Muscle of arm (tissue), 12 donors: ENCODE results near the gene GARIN5A. TPM values are rescaled to one million over a fixed set of nuclear protein-coding genes. Genes with fewer than 3 reads are reported as not detected.

Experiments used
- DNase-seq: peaks from one replicate; pipeline ENCODE4 v3.0.0-alpha.2; 2013
- polyA plus RNA-seq, 12 donors: library from polyadenylated mRNA; unstranded; fragments of 120-200 nt; gene quantifications; one replicate each; pipeline ENCODE4 v1.2.1, GENCODE V29; 2013; ENCODE audit not compliant: insufficient read length in 12 of 12

The GARIN5A gene
- polyA plus RNA-seq, 12 donors, result 2.4 to 6.8 (median 3.9) TPM; not detected in 2

DNA sequence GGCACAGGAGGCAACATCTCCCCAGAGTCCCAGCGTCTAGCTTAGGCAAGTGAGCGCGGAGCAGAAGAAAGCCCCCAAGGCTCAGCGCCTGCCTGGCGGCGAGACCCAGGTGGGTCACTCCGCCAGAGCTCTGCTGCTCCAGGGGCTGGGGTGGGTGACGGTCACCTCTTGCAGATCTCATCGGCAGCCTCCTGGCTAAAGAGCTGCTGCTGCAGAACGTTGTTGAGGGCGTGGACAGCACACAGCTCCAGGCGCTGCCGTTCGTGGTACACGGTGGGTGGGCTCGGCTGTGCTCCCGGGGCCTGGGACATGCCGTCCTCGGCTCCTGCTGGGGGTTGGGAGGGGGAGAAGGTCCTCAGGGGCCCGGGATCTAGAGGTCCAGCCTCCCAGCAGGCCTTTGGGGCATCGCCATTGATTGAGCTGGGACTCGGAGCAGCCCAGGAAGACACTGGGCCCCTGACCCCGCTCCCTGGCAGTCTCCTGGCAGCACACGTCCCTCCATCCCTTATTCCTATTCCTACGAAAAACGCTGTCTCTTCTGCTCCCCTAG lies 33.5 kb upstream of the GARIN5A start:
- no peak for DNase-seq

DNA sequence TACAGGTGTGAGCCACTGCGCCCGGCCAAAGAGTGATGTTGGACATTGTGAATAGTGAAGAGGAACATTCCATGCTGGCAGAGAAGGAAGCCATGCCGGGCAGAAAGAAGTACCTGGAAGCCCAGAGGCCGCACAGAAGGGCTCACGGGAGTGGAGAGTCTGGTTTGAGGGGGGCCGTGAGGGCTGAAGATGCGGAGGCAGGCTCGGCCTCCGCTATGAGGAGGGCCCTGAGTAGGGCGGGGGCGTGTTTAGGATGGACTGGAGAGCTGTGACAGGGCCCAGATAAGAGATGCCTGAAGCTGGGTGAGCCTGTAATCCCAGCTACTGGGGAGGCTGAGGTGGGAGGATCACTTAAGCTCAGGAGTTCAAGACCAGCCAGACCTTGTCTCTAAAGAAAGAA lies 32.7 kb upstream of the GARIN5A start:
- DNase-seq, result no peak

DNA sequence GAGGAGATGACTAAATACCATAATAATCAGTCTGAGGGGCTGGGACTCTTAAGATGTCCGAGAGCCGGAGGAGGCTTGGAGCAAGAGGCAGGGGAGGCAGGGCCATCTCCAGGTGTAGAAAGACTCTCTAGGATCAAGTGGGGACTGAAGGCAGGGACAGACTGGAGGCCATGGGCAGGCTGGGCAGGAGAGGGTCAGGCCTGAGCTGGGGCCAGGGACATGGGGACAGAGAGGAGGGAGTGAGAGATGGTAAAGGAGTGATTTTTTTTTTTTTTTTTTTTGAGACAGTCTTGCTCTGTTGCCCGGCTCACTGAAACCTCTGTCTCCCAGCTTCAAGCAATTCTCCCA lies 32.2 kb upstream of the GARIN5A start:
- no peak for DNase-seq

DNA sequence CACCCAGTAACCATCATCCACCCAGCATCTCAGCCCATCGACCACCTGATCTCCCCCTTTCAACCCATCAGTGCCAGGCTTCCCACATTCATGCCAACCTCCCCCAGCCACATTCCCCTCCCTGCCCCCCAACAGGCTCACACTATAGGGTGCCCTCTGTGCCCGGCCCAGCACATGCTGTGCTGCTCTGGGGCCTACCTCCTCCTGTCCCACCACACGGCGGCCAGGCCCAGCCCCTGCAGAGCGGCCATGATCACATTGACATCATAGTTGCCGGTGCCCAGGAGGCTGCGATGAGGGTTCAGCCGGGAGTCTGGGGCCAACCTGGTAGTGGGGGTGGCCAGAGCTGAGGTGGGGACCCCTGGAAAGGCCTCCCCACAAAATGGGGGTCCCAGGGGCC lies 30.7 kb upstream of the GARIN5A start:
- DNase-seq, result no peak

DNA sequence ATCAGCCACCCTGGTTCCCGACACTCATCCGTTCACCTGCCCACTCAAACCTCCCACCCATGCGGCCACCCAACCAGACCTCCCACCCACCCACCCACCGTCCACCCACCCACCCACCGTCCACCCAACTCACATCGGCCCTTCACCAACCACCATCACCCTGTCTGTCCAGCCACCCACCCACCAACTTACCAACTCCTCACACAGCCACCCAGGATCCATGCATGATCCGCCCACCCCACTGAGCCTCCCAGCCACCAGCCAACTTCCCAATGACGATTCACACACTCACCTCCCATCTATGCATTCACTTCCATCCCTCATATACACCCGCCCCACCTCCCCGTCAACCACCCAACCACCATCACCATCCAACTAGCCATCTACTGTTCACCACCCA lies 30.1 kb upstream of the GARIN5A start:
- DNase-seq, result no peak

DNA sequence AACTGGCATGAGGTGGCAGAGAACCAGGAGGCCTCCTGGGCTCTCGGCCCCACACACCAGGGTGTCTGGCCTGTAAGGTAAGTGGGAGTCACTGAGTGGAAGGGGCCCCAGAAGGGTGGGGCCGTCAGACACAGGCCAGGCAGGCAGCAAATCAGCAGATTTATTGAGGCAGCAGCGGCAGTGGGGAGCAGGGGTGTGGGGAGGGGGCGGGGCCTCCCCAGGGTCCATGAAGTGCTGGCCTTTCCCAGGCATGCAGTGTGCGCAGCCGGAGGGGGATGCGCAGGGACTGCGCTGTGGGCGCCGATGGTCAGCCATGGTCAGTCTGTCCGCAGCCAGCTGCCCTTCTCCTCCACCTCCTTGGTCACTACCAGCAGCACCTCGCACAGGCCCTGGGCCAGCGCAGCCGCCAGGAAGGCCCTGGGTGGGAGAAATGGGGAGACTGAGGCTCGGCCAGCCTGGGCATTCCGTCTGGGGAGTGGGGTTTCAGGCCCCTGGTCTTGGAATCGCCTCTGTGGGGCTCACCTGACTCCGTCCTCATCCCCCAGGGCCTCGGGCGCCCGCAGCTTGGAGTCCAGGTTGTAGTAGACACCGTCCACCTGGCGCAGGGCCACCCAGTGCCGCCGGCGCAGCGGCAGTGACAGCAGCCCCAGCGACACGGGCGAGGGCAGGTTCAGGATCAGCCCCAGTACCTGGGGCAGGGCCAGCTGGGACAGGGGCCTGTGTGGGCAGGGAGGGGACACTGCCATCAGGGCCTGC lies 29.4 kb upstream of the GARIN5A start:
- DNase-seq, result no peak

DNA sequence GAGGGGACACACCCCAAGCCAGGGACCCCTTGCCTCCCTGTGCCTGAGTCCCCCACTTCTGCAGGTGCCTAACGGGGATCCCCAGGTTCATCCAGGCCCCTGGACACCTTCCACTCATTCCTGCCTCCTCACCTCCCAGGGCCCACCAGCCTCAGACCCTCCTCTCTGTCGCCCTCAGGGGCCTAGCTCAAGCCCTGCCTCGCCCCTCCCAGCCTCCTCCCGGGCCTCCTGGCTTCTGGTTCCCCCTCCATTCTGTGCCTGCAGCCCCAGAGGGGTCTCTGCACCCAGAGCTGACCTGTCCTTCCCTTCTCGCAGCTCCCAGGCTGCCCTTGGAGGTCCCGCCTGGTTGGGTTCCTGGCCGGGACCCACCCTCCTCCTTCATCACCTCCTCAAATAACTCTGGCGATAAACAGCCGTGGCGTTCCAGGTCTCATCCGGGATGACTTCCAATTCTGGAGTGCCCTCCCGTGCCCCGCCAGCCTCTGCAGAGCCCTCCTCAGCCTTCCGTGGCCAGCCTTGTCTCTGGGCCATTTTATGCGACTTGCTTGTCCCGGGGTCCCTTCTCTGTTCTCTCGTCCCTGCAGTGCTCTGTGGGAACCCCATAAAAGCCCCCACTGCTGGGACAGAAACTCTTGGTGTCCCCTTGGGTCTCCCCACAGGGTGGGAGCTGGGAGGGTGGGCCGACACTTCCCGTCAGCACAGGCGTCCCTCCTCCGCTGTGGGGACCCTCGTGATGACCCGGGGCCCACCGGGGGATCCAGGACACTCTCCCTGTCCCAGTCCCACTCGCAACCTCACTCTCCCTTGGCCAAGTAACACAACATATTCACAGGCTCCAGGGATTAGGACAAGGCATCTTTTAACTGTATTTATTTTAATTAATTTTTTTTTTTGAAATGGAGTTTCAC lies 25.2 kb upstream of the GARIN5A start:
- DNase-seq, result no peak

DNA sequence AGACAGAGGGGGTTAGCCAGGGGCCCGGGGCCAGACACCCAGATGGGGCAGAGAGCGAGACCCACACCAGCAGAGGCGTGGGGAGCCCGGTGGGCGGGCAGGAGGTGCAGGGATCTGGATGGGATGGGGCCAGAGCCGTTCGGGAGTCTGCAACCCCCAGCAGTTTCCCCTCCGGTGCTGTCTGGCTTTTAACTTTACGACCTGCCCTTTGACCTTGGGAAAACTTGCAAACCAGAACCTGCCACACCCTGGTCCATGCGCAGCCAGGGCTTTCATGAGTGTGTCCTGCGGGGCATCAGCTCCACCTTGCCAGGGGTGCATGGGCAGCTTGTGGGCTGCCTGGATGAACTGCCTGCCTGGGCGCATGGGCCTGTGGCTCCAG lies 24.5 kb upstream of the GARIN5A start:
- no peak for DNase-seq

DNA sequence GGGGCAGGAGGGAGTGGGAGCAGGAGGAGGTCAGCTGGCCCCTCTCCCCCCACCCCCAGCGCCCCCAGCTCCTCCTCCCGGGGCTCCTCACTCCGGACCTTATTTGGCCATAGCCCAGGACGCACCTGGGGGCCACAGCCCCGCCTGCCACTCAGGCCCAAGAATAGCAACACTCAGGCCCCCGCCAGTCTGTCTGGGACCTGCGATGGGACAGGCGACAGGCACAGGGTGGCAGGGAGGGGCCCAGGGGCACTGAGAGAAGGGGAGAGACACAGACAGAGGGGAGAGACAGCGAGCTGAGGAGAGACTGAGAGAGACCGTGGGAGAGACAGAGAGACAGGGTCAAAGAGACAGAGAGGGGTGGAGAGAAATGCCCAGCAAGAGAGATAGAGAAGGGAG lies 24.1 kb upstream of the GARIN5A start:
- no peak for DNase-seq

DNA sequence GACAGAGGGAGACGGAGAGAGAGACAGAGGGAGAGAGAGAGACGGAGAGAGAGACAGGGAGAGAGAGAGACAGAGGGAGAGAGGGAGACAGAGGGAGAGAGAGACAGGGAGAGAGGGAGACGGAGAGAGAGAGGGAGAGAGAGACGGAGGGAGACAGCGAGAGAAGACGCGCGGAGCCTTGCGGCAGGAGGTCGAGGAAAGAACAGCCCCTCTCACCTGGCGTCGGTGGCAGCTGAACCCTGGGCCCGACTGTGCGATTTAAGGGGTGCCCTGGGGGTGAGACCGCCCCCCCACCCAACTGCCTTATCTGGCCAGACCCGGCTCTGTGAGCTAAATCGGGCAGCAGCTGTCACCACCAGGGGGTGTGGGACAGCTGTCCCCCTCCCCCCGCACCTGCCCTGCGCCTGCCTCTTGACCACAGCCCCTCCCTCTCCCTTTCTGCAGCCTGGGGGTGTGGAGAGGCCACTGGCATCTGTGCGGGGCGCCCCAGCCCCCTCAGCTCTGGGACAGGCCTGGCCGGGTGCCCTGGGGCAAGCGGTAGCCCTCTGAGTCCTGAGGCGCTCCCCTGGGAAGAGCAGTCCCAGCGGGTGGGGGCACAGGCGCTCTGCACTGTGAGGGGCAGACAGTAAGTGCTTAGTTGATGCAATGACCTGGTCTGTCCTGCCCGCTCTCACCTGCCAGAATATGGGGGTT lies 23.6 kb upstream of the GARIN5A start:
- no peak for DNase-seq

DNA sequence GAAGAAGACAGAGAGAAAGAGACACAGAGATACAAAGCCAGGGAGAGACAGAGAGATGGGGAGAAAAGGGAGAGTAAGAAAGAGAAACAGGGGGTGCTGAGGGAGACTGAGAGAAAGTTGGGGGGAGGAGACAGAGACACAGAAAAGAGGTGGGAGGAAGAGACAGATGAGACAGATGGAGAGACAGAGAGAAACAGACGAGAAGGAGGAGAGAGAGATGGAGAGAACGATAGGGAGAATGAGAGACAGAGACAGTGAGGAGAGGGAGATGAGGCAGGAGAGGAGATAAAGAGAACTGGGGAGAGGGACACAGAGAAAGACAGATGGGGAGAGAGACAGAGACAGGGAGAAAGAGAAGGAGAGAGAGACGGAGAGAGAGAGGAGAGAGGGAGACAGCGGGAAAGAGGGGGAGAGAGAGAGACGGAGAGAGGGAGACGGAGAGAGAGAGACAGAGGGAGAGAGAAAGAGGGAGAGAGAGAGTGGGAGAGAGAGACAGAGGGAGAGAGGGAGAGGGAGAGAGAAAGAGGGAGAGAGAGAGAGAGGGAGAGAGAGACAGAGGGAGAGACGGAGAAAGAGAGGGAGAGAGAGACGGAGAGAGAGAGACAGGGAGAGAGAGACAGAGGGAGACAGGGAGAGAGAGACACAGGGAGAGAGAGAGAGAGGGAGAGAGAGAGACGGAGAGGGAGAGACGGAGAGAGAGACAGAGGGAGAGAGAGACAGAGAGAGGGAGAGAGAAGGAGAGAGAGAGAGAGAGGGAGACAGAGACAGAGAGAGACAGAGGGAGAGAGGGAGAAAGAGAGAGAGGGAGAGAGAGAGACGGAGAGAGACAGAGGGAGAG lies 21.8 kb upstream of the GARIN5A start:
- DNase-seq, result no peak

DNA sequence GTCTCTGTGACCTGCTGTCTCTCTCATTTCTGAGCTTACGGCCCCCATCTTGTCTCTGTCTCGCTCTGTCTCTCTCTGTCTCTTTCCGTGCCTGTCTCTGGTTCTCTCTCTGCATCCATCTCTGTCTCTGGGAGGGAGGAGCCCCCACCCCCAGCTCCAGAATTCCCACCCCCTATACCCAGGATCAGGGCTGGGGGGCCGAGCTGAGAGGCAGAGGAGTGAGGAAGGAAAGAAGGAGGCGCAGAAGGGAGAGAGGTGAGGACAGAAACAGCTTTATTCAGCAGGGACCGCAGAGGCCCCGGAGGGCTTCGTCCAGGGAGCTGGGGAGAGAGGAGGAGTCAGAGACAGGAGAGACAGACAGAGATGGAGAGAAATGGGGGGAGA lies 20.4 kb upstream of the GARIN5A start:
- no peak for DNase-seq

DNA sequence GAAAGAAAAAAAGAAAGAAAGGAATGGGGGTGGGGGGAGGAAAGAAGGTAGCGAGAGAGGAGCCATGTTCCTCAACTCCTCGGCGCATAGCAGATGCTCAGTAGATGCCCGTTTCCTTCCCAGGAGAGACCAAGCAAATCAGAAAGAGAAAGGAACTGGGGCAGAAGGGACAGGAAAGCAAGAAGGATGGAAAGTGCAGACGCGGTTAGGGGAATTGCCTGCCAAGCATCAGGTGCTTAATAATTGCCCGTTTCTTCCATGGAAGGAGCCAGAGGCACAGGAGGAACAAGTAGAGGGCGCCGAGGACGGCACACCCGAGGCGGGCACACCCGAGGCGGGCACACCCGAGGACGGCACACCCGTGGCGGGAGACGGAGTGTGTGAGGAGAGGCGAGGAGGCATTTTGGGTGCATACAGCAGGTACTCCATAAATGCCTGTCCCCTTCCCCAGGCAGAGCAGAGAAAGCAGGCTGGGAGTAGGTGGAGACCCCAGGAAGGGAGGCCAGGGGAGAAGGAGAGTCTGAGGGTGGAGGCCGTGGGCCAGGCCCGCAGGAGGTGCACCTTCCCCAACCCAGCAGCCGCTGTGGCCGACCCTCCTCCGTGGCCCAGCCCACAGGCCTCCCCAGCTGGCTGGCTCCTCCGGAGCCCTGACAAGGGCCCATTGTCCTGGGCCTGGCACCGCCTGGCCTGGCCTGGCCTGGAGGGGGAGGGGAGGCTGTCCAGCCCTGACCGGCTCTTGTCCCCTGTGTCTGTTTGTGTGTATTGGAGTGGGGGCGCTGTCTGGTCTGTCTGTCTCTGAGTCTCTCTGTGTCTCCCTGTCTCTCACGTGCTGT lies 19.8 kb upstream of the GARIN5A start:
- DNase-seq, result no peak

DNA sequence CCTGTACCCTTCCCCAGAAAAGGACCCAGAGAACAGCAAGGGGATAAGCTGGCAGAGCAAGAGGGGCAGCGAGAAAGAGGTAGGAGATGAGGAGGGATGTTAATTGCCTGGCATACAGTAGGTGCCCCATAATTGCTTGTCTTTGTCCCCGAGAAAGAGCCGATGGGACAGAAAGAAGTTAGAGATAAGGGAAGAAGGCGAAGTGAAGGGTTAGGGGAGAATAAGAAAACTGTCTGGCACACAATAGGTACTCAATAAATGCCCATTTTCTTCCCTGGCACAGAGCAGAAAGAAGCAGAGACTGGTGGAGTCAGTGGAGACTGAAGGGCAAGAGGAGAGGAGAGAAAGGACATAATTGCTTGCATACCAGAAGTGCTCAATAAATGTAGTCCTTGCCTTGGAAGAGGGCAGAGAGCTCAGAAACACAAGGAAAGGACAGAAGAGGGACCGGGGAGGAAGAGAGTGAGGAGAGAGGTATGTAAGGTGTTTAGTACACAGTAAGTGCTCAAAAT lies 18.4 kb upstream of the GARIN5A start:
- no peak for DNase-seq

DNA sequence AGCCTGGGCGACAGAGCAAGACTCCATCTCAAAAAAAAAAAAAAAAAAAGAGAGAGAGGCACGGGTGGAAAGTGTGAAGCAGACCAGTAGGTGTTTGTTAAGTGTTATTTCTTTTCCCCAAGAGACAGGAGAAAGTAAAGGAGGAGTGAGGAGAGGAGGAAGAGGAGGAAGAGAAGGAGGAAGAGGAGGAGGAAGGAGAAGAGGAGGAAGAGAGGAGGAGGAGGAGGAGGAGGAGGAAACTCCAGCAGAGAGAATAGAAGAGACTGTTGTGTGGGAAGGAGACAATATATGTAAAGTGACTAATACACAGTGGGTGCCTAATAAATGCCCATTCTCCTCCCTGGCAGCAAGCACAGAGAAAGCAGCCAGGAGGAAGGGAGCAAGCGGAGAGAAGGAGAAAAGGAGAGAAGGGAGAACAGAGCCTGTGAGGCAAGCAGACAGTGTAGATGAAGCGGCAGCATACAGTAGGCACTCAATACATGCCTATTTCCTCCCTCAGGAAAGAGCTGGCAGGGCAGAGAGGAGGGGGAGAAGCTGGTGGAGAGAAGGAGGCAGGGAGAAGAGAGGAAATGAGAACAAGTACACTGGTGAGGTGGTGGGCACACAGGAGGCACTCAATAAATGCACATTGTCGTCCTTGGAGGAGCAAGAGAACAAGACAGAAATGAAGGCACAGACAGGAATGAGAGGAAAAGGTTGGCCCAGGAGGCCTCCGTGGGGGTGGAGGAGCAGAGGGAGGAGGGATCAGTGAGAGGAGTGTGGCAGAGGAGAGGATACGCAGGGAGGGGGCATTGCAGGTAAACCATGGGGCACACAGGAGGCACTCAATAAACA lies 17.8 kb upstream of the GARIN5A start:
- DNase-seq, result no peak

DNA sequence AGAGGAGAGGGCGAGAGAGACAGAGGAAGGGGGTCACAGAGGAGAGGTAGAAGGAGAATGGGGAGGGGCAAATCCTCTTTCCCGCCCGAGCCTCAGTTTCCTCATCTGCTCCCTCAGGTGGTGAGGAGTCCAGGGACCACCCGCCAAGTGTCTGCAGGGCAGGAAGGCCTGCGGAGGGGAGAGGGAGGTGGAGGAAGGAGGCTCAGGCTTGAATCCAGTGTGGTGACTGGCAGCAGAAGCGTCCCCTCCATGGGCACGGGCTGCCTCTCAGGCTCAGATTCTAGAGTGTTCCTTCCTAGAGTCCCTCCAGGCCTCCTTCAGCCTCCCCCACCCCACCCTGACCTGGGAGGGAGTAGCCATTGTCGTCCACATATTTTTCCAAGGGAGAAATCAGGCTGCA lies 16.5 kb upstream of the GARIN5A start:
- DNase-seq, result no peak

DNA sequence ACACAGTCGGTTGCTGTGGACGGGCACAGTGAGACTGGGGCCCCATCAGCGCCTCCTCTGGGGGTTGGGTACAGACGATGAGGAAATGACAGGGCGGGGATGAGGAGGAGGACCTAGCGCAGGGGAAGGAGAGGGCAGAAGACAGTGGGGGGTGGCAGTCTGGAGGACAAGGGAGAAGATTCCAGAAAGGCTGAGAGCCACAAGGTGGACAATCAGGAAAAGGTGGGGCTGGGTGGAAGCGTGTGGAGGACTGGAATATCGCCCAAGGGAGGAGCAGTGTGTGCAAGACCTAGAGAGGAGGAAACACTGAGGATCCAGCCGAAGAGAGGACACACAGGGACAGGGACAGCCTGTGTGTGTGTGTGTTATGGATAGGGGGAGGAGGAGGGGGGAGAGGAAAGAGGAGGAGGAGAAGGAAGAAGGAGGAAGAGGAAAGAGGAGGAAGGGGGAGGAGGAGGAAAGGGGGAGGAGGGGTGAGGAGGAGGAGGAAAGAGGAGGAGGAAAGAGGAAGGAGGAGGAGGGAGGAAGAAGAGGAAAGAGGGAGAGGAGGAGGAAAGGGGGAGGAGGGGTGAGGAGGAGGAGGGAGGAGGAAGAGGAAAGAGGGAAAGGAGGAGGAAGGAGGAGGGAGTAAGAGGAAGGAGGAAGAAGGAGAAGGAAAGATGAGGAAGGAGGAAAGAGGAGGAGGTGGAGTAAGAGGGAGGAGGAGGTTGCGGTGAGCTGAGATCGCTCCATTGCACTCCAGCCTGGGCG lies 15.8 kb upstream of the GARIN5A start:
- no peak for DNase-seq

DNA sequence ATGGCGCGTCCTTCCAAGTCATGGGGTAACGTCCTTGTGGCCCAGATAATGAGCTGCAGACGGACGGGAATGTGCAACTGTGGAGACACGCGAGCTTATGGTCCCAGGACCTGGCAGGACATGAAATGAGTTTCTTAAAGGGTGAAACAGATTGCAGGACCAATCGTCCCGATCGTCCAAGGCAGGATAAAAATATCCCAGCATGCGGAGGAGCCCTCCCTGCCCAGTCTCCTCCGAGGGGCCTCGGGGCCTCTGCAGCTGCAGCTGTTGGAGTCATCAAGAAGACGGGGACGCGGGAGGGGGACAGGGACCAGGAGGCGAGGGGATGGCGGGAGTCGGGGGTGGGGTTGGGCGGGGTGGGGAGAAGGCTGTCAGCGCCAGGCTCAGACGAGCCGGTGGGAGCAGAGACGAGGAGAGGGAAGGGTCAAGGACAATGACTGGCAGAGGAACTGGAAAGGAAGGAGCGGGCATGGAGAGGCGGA lies 14.4 kb upstream of the GARIN5A start:
- peak; percentile 71 for DNase-seq
